HG03175 (cell line): ENCODE results near the gene VPREB3.

Source experiments
- ATAC-seq: cut with Tn5 transposase; IDR thresholded peaks from one replicate; pipeline ENCODE4 v1.9.1; 2021; ENCODE audit warnings: mild to moderate bottlenecking, moderate library complexity; ENCODE audit not compliant: unreplicated experiment

Gene VPREB3, protein sequence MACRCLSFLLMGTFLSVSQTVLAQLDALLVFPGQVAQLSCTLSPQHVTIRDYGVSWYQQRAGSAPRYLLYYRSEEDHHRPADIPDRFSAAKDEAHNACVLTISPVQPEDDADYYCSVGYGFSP

DNA sequence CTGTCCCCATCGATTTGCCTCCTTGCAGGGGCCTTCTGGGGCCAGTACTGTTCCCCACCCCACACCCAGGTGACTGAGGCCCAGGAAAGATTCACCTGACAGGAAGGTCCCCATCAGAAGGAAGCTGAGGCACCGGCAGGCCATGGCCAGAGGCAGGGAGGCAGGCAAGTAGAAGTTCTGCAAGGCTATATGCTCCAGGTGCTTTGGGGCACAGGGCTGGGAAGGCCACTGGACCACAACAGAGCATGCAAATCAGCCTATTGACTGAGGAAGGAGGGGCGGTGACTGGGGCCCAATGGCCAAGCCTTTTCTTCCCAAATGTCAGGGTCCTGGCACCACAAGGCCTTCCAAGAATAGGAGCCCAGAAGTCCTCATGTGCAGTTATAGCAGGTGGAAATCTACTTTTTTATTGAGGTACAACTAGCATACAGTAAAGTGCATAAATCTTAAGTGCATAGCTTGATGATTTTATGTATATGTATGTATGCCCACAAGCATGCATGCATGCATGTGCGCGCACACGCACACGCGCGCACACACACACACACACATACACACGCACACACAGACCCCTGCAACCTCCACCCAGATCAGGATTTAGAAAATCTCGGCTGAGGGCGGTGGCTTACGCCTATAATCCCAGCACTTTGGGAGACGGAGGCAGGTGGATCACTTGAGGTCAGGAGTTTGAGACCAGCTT lies at the start of gene VPREB3:
VPREB3 (minus strand) TSS at position 206 of the 700 bp plus-strand sequence; CDS start at position 144, 62 bp downstream.
- no peak for ATAC-seq

DNA sequence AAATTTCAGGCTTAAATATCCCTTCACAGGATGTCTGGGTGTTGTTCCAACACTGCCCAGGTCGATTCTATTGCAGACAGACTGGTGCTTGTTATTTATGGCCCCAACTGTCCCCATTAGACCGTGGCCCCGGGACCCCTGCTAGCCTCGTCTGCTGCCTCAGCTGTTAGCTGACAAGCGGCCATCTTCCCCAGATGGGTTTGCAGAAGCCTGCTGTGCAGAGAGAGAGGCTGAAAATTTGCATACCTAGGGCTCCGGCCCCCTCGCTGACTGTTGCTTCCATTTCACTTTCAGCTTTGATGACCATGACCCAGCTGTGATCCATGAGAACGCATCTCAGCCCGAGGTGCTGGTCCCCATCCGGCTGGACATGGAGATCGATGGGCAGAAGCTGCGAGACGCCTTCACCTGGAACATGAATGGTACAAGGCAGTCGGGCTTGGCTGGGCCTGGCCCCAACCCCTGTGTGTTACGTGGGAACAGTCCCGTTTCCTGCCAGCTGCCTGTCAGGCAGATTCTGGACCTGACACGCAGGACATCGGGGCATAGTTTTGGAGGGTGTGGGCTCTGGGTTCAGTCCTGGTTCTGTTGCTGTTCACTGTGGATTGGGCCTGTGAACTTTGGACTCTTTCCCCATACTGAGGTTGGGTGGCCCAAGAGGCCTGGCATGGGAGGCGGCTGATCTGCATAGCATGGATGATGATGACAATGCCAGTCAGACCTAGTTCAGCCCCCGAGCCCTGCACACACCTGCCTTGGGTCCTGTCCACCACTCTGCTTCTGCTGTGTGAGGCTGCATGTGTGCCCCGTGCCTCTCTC lies 49.0 kb upstream of the VPREB3 start:
- no peak for ATAC-seq

DNA sequence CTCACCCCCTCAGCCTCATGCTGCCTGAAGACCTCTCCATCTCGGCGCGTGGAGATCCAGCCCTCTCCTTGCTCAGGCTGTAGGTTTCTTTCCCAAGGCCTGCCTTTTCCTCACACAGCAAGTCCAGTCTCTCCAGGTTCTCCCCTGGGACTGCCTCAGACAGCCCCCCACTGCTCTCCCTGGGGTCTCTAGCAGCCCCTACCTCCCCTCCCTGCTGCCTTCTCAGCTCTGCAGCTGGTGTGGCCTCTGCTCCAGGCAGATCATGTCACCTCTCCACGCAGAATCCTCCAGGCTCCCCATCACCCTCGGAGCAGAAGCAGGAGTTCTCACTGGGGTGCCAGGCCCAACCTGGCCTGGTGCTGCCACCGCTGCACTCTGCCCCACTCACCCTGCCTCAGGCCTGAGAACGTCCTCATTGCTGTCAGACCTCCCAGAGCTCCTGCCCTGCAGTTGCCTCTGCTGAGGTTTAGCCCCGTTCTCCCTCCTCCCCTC lies 47.7 kb upstream of the VPREB3 start:
- no peak for ATAC-seq

DNA sequence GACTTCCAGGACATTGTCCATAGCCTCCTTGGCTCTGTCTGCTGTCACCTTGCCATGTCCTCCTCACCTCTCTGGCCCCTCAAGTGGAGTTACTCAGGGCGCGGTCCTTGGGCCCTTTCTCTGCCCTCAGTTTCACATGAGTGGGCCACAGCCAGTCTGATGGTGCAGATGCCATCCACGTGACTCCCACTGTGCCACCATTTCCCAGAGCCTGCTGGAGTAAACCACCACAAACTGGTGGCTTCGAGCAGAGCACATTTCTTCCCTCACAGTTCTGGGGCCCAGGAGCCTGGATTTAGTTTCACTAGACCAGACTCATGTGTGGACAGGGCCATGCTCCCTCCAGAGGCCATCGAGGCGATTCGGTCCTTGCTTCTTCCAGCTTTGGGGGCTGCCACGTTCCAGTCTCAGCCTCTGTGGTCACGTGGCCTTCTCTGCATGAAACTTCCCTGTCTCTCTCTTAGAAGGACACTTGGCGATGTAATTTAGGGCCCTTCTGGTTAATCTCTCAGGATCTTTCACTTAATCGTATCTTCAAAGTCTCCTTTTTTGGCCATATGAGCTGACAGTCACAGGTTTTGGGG lies 47.1 kb upstream of the VPREB3 start:
- no peak for ATAC-seq

DNA sequence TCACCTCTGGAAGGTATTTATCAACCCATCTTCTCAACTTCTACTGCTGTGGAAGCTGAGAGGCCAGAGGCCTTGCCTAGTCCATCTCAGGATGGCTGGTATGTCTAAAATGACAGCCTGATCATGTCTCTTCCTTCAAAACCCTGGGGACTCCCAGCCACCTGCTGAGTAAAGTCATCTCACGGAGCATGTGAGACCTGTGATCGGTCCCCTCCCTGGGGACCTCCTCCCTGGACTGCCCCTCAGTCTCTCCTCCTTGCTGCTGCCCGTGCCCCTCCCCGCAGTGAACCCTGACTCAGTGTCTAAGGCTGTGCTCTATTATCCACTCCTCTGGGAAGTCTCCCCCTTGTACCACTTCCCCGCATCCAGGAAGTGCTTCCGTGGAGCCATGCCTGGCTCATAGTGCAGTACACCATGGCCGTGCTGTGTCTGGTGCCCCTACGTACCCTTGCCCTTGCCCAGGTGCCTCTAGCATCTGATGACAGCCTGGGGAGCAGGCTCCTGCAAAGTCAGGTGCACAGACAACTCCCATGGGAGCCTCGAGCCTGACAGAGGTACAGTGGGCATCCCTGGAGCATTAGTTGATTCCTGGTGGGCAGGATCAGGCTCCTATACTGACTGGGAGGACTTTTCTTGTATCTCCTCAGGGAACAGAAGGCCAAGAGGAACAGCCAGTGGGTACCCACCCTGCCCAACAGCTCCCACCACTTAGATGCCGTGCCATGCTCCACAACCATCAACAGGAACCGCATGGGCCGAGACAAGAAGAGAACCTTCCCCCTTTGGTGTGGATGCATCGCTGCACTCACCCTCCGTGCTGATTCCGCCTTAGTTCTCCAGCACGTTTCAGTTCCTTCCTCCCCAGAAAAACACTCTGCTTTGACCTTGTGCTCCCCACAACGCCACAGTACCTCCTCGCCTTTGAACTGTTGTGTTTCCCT lies 46.3 kb upstream of the VPREB3 start:
- peak; percentile 58 for ATAC-seq

DNA sequence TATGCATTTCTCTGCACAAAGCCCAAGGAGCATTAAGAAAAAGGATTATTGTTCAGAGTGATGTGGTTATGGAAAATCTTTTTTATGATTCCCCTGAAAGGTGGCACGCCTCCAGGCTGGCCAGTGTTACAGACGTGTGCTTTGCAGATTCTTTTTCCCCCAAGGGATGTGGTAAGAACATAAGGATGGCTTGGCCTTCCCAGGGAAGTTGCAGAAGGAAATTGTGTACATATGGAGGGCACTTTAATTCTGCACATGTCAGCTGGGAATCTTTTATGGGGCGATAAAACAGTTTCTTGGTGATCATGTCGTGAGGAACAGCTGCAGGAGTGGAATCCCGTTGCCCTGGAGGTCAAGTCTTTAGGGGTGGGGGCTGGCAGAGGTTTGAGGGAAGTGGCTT lies 42.2 kb upstream of the VPREB3 start:
- no peak for ATAC-seq

DNA sequence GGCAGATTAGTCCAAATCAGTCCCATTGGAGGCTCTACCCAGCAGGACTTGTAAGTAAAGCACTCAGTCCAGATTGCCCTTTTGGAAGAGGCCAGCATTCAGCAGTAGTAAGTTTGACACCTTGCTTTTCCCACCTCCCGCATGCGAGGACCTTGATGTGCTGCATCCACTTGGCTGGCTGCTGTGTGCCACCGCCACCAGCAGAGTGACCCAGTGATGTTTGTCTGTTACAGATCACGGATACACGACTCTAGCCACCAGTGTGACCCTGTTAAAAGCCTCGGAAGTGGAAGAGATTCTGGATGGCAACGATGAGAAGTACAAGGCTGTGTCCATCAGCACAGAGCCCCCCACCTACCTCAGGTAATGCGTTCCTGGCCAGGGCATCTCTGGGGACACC lies 39.1 kb upstream of the VPREB3 start:
- no peak for ATAC-seq

DNA sequence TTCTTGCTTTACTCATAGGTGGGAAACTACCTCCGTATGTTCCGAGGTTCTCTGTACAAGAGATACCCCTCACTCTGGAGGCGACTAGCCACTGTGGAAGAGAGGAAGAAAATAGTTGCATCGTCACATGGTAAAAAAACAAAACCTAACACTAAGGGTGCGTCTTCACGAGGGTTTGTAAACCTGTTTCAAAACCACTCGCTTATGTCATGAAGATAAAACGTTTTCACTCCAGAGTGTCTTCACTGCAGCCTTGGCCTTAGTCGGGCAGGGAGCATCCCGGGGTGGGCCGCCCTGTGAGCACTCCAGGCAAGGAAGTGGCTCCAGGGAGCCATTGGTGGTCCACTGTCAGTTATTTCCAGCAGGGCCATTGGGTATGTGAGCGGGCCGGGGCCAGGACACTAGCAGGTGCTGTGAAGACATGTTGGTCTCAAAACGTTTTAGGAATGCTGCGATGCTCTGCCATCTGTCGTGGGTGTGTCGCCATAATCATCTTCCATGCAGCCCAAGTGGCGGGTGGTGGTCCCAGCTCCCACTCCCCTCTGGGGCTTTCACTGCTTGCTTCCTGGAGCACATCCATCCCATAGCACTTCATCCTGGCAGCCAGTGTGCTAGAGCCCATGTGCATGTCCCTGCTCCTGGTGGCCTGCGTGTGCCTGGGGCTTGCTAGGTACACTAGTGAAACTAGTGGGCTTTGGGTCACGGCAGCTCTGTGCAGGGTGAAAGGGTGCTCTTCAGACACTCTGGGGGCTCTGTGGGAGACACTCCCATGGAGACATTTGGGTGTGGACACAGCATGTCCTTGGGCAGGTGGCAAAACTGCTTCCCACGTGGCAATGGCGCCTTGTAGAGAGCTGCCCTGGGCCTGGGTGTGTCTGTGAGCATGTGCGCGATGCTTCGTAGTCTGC lies 37.8 kb upstream of the VPREB3 start:
- ATAC-seq, result no peak

DNA sequence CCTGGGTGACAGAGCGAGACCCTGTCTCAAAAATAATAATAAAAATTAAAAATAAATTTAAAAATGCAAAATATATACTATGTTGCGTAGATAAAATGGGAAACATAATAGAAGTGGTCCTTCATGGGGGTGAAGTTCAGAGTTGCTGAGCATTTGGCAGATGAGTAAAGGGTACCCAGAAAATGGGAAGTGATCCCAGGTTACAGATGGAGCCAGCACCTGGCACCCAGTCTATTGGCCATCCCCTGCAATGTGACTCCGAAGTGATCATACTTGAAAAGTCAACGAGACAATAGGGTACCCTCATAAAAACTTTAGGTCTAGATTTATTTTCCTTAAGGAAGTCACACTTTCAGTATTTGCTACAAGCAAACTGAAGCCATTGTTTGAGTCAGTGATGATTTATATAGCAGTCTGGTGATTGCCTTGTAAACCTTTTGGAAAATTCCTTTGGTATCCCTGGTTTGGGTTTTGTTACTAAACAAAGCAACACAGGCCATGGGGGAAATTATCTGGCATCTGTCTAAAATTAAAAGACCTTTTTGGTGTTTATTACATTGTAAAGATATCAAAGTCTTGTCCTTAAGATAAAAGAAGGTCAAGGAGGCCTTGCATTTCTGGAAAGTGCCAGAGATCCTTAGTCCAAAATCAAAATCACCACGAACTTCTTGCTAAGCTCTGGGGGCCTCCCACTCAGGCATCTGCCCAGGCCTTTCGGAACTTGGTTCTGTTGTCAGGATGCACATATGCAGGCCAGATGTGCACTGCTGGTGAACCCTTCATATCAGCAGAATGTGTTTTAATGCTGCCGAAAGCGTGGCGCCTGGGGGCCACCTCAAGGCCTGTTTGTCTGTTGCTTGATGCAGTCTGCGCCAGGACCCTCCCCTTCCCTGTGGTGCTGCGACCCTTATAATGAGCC lies 36.9 kb upstream of the VPREB3 start:
- ATAC-seq, result no peak

DNA sequence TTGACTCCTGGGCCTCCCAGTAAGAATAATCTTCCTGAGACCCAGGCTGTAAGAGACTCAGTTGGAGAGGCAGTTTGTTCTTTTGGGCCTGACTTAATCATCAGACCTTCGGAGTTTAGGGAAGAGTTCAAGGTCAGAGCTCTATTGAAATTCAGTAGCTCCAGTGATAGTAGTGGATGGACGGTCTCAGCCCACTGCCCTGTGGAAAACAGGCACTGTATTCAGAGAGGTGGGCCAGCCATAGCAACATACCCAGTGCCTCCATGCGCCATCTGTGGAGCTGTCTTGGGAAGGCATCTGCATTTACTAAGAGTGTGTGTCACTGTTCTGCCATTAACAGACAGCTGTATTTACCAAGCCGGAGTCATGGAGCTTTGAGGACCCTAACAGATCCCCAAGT lies 35.4 kb upstream of the VPREB3 start:
- ATAC-seq, result no peak

DNA sequence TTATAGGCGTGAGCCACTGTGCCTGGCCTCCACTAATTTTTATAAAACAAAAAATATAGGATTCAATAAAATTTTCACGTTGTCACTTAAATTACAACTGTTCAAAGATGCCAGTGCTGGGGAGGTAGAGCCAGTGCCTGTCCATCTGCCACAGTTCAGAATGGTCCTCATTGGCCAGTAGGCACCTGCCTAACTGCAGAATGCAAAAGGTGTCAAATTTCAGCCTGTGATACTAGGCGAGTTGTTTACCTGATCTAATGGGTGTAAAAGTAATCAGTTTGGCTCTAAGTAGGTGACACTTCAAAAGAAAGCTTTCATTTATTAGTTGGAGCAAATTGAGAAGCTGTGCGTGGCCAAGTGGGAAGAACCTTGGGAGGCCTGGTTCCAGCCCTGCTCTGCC lies 34.9 kb upstream of the VPREB3 start:
- no peak for ATAC-seq

DNA sequence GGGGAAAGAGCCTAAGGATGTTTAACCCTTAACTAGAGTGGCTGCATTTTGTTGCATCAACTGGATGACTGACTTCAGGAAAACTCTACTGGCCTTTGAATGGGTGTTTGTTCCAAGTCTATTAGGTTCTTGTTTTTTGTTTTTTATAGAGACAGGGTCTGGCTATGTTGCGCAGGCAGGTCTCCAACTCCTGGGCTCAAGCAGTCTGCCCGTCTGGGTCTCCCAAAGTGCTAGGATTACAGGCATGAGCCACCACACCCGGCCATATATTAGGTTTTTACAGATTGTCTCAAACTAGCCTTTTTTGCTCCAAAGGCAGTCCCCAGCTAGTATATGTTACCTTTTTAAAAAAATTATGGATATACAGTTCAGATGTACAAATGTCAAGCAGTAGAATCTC lies 33.7 kb upstream of the VPREB3 start:
- no peak for ATAC-seq

DNA sequence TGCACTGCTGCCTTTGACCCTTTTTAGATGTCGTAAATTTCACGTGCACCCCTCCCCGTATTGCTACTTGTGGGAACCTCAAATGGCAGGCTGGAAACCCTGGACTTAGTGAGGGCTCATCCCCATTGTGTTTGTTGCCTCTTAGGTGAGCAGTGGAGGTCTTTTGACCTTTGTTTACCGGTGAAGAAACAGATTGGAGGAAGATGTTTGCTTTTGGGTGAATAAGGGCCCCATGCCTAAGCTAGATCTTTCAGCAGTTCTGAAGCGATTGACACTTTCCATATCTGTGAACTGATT lies 33.3 kb upstream of the VPREB3 start:
- peak; percentile 27 for ATAC-seq

DNA sequence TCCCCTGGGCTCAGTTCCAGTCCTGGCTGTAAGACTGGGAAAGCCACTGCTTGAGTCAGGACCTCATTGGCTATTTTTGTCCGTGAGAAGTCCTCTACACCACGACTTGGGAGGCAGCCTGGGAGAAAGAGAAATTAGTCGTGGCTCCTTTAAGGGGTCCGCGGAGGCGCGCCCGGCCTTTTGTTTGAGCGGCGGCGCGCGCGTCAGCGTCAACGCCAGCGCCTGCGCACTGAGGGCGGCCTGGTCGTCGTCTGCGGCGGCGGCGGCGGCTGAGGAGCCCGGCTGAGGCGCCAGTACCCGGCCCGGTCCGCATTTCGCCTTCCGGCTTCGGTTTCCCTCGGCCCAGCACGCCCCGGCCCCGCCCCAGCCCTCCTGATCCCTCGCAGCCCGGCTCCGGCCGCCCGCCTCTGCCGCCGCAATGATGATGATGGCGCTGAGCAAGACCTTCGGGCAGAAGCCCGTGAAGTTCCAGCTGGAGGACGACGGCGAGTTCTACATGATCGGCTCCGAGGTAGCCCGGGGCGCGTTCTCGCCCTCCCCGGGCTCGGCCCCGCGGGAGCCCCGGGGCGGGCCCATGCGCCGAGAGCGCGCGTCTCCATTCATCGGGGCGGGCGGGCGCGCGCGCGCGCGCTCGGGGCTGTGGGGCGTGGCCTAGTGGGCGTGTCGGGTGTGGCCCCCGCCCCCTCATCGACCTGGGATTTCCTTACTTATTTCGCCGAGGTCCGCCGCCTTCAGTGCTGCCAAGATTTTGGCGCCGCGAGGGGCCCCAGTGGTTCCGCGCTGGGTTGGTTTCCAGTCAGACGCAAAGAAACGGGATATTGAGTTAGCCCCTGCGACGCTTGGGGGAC lies 32.8 kb upstream of the VPREB3 start, which contains the start of gene SMARCB1:
SMARCB1 (plus strand) TSS at position 215 of the 848 bp plus-strand sequence; CDS start at position 419, 204 bp downstream.
- ATAC-seq, result peak; percentile 65

DNA sequence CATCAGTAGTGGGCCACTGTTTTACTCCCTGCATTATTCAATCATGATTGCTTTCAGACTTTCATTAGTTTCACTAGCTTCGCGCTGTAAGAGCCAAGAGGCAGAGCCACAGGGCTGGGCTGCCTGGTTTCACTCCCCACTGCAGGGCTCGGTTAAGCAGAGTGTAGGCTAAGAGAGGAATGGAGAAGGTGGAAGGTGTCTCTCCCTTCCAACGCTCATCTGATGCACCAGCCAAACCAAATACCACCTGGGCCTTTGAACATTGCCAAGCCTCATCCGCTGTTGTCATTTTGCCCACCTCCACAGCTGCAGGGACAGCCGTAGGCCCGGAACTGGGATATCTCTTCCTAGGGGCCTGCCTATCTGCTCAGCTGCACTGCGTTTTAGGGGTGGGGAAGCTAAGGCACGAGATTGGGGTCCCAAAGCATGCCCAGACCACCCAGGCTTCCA lies 32.1 kb upstream of the VPREB3 start:
- no peak for ATAC-seq

DNA sequence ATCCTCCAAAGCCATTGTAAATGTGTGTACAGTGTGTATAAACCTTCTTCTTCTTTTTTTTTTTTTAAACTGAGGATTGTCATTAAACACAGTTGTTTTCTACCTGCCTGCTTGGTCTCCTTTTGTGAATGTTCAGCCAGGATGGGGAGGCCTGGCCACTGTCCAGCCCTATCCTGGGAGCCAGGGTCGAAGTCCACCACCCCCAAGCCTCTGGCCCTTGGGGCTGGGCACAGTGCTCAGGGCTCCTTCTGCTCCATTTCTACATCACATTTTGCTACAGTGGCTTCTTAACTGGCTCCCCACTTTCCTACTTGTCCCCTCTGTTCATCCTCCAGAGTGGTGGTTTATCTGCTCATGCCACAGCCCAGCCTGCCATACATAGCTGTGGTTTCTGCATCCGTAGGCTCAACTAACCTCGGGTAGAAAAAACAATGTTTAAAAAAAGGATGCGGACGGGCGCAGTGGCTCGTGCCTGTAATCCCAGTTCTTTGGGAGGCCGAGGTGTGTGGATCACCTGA lies 30.0 kb upstream of the VPREB3 start:
- ATAC-seq, result no peak
